Upper lobe of left lung (tissue), 4 donors: Measurements from ENCODE around the gene CUTA.

ENCODE experiments used
- EP300 ChIP-seq, 4 donors: sonication (generic); formaldehyde crosslinking; IDR thresholded peaks; one replicate each; pipeline ENCODE4 v1.5.1; 2017; ENCODE audit warnings: antibody characterized with exemption in 4 of 4, control low read depth in 2 of 4
- TF ChIP-seq, protein P1 (sequence below), 6 experiments: fragments of 450-650 bp in 4 of 6; fragments of 200-600 bp in 2 of 6; sonication (generic) in 2 of 6; IDR thresholded peaks; one replicate each; pipeline ENCODE4 v1.5.1; 2016 to 2019; ENCODE audit warnings: antibody characterized with exemption in 6 of 6

DNA sequence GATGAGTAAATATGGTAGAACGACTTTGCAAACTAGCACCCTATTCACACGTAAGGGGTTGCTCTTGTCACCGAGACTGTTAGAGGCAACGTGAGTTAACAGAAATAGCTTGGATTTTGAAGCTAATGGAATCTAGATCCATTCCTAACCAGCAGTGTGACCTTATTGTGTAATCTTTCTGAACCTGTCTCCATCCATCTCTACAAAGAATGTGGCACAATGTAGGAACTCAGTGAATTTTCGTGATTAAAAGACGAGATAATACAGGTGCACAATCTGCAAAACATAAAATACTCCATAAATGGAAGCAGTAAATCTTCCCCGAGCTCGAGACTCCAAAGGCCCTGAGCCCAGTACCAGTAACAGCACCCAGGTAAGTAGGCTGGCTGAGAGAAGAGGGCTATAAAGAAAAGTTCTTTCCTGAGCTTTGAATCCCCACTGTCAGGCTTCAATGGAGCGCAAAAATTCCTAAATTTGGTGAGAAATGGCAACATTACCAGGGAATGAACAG, 27.1 kb downstream of the CUTA start:
- TF ChIP-seq, protein P1, sequence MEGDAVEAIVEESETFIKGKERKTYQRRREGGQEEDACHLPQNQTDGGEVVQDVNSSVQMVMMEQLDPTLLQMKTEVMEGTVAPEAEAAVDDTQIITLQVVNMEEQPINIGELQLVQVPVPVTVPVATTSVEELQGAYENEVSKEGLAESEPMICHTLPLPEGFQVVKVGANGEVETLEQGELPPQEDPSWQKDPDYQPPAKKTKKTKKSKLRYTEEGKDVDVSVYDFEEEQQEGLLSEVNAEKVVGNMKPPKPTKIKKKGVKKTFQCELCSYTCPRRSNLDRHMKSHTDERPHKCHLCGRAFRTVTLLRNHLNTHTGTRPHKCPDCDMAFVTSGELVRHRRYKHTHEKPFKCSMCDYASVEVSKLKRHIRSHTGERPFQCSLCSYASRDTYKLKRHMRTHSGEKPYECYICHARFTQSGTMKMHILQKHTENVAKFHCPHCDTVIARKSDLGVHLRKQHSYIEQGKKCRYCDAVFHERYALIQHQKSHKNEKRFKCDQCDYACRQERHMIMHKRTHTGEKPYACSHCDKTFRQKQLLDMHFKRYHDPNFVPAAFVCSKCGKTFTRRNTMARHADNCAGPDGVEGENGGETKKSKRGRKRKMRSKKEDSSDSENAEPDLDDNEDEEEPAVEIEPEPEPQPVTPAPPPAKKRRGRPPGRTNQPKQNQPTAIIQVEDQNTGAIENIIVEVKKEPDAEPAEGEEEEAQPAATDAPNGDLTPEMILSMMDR (IDR thresholded peaks at IDR 0.05) = no peak
- no peak for TF ChIP-seq EP300 (IDR thresholded peaks at IDR 0.05)
